Peyer's patch (tissue), 4 donors: ENCODE measurements around the gene FGR.

Experiments used
- POLR2A ChIP-seq, 2 donors: fragments of 450-650 bp; IDR thresholded peaks; one replicate each; pipeline ENCODE4 v1.5.1; 2017; ENCODE audit warnings: antibody characterized with exemption in 2 of 2, mild to moderate bottlenecking in 2 of 2, moderate library complexity in 2 of 2
- TF ChIP-seq, protein P1 (sequence below), 6 experiments: fragments of 450-650 bp in 4 of 6; fragments of 200-600 bp in 2 of 6; sonication (generic) in 1 of 6; IDR thresholded peaks; one replicate each; pipeline ENCODE4 v1.5.1; 2017 to 2019; ENCODE audit warnings: antibody characterized with exemption in 6 of 6, mild to moderate bottlenecking in 3 of 6, moderate library complexity in 1 of 6

GRCh38 chr1:27666294-27666693 lies 31.3 kb upstream of the FGR start:
- TF ChIP-seq, protein P1, sequence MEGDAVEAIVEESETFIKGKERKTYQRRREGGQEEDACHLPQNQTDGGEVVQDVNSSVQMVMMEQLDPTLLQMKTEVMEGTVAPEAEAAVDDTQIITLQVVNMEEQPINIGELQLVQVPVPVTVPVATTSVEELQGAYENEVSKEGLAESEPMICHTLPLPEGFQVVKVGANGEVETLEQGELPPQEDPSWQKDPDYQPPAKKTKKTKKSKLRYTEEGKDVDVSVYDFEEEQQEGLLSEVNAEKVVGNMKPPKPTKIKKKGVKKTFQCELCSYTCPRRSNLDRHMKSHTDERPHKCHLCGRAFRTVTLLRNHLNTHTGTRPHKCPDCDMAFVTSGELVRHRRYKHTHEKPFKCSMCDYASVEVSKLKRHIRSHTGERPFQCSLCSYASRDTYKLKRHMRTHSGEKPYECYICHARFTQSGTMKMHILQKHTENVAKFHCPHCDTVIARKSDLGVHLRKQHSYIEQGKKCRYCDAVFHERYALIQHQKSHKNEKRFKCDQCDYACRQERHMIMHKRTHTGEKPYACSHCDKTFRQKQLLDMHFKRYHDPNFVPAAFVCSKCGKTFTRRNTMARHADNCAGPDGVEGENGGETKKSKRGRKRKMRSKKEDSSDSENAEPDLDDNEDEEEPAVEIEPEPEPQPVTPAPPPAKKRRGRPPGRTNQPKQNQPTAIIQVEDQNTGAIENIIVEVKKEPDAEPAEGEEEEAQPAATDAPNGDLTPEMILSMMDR (IDR thresholded peaks at IDR 0.05) = no peak
- no peak for TF ChIP-seq POLR2A (IDR thresholded peaks at IDR 0.05)
